Liver (tissue), 3 donors: ENCODE results near the gene RNF144B.

ENCODE experiments used
- GABPA ChIP-seq, 2 donors: IDR thresholded peaks in 1 of 2; conservative IDR thresholded peaks in 1 of 2; 2 replicates each; pipeline ENCODE4 v1.6.1; 2016; ENCODE audit warnings: antibody characterized with exemption in 2 of 2, mild to moderate bottlenecking in 1 of 2, moderate library complexity in 1 of 2
- TF ChIP-seq, protein P1 (sequence below): fragments of 150-350 bp; IDR thresholded peaks from 2 replicates; pipeline ENCODE4 v1.5.1; 2017; ENCODE audit warnings: improper control_type of control experiment, low read depth, low read length; ENCODE audit not compliant: missing input control
- donor health status: healthy.
- donor health status: healthy.

DNA sequence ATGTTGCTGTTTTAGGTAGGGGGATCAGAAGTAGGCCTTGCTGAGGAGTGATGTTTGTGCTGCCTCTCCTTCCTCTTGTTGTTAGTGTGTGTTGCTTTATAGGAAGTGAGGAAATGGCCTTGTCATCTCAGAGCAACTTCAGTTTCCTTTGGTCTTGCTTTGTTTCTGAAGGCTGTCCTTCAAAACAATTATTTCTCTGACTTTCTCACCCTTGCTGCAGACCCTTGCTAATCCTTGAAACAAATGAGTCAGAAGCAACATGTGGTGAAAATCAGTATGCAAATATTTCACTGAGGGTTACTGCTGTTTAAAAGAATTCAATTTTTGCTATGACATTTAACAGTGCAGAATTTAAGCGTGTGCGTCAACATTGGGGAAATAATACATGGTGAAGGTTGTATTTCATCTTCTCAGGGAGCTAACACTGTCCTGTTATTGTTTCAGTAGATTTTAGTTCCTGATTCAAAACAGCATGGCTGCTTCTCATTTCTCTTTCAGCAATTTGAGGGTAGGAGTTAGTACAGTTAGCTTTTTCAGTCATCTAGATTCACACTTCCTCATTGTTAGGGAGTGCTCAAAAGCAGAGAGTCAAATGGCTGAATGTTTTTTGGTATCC is 13.8 kb downstream of the RNF144B start:
- TF ChIP-seq, protein P1, sequence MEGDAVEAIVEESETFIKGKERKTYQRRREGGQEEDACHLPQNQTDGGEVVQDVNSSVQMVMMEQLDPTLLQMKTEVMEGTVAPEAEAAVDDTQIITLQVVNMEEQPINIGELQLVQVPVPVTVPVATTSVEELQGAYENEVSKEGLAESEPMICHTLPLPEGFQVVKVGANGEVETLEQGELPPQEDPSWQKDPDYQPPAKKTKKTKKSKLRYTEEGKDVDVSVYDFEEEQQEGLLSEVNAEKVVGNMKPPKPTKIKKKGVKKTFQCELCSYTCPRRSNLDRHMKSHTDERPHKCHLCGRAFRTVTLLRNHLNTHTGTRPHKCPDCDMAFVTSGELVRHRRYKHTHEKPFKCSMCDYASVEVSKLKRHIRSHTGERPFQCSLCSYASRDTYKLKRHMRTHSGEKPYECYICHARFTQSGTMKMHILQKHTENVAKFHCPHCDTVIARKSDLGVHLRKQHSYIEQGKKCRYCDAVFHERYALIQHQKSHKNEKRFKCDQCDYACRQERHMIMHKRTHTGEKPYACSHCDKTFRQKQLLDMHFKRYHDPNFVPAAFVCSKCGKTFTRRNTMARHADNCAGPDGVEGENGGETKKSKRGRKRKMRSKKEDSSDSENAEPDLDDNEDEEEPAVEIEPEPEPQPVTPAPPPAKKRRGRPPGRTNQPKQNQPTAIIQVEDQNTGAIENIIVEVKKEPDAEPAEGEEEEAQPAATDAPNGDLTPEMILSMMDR = no peak
- no peak for TF ChIP-seq GABPA (IDR thresholded peaks at IDR 0.05 in 1 of 2, conservative IDR thresholded peaks at IDR 0.05 in 1 of 2)
